HepG2 (cell line): Measurements from ENCODE around the gene VAC14. TPM values are rescaled to one million over a fixed set of nuclear protein-coding genes. Genes with fewer than 3 reads are reported as not detected.

ENCODE experiments used
- CCDC6 ChIP-seq: sonication (generic); formaldehyde crosslinking; IDR thresholded peaks from 2 replicates; pipeline ENCODE4 v1.8.1; 2022; ENCODE audit warnings: mild to moderate bottlenecking, missing genetic modification reagents, moderate library complexity
- MTF2 ChIP-seq: sonication (generic); formaldehyde crosslinking; IDR thresholded peaks from 2 replicates; pipeline ENCODE4 v1.5.0; 2020; ENCODE audit warnings: missing genetic modification reagents, borderline replicate concordance
- NR2F1 ChIP-seq, 2 experiments: fragments of 450-650 bp in 1 of 2; formaldehyde crosslinking in 1 of 2; IDR thresholded peaks; 2 replicates each; pipeline versions ENCODE4 v1.5.0 to v1.6.1; 2016 to 2020; ENCODE audit warnings: mild to moderate bottlenecking in 1 of 2, missing compliant biosample characterization in 1 of 2, missing genetic modification reagents in 1 of 2, moderate library complexity in 1 of 2
- SRSF4 ChIP-seq: fragments of 200-400 bp; formaldehyde crosslinking; IDR thresholded peaks from one replicate; pipeline ENCODE4 v1.6.1; 2018; ENCODE audit warnings: mild to moderate bottlenecking, low read depth, low read length, moderate library complexity; ENCODE audit not compliant: poor library complexity, severe bottlenecking
- ZBTB21 ChIP-seq: sonication (generic); formaldehyde crosslinking; IDR thresholded peaks from 2 replicates; pipeline ENCODE4 v1.4.0; 2020; ENCODE audit warnings: missing genetic modification reagents
- ZIK1 ChIP-seq: sonication (generic); formaldehyde crosslinking; IDR thresholded peaks from 2 replicates; pipeline ENCODE4 v1.5.0; 2020; ENCODE audit warnings: mild to moderate bottlenecking, low read depth, missing genetic modification reagents, borderline replicate concordance
- ZNF431 ChIP-seq: sonication (generic); formaldehyde crosslinking; IDR thresholded peaks from 2 replicates; pipeline ENCODE4 v1.9.0; 2022; ENCODE audit warnings: missing genetic modification reagents, low read depth, mild to moderate bottlenecking, borderline replicate concordance
- ZNF737 ChIP-seq: sonication (generic); formaldehyde crosslinking; IDR thresholded peaks from 2 replicates; pipeline ENCODE4 v1.5.0; 2020; ENCODE audit warnings: missing genetic modification reagents, mild to moderate bottlenecking, borderline replicate concordance
- ZNF782 ChIP-seq: sonication (generic); formaldehyde crosslinking; IDR thresholded peaks from 2 replicates; pipeline ENCODE4 v1.4.0; 2020; ENCODE audit warnings: missing genetic modification reagents, mild to moderate bottlenecking, borderline replicate concordance
- polyA plus RNA-seq, 8 experiments: library from polyadenylated mRNA; depleted of rRNA in 3 of 8; stranded (reverse) in 7 of 8; unstranded in 1 of 8; fragments of >200 nt; fragmentation: Illumina TruSeq in 4 of 8; extraction: Trizol in 4 of 8; gene quantifications; 2 replicates each; pipeline versions ENCODE4 v1.2.1 to v1.2.3, GENCODE V29; 2011 to 2016; ENCODE audit warnings: low read depth in 4 of 8, missing spikeins in 1 of 8, mixed read lengths in 1 of 8; ENCODE audit not compliant: insufficient read depth in 1 of 8
- total RNA-seq, 5 experiments: library from RNA; depleted of rRNA; stranded (reverse); fragments of >200 nt; fragmentation: Illumina TruSeq; extraction: Trizol; gene quantifications; 2 replicates each; pipeline ENCODE4 v1.2.3, GENCODE V29; 2016; ENCODE audit warnings: low read depth in 1 of 5
- TF ChIP-seq, protein P1 (sequence below): sonication (generic); formaldehyde crosslinking; conservative IDR thresholded peaks from 2 replicates; pipeline ENCODE4 v1.8.0; 2022; ENCODE audit warnings: missing genetic modification reagents
- TF ChIP-seq, protein P2 (sequence below): IDR thresholded peaks from 2 replicates; pipeline ENCODE4 v1.6.1; 2018; ENCODE audit warnings: missing genetic modification reagents, mild to moderate bottlenecking, missing compliant biosample characterization
- TF ChIP-seq, protein P3 (sequence below): sonication (generic); formaldehyde crosslinking; IDR thresholded peaks from 2 replicates; pipeline ENCODE4 v1.4.0; 2020; ENCODE audit warnings: low read depth, mild to moderate bottlenecking, missing genetic modification reagents
- TF ChIP-seq, protein P4 (sequence below): sonication (generic); formaldehyde crosslinking; IDR thresholded peaks from 2 replicates; pipeline ENCODE4 v1.8.1; 2023; ENCODE audit warnings: missing genetic modification reagents, inconsistent platforms, borderline replicate concordance
- TF ChIP-seq, protein P5 (sequence below): sonication (generic); formaldehyde crosslinking; IDR thresholded peaks from 2 replicates; pipeline ENCODE4 v1.5.0; 2020; ENCODE audit warnings: missing genetic modification reagents, mild to moderate bottlenecking, borderline replicate concordance
- TF ChIP-seq, protein P6 (sequence below): sonication (generic); formaldehyde crosslinking; IDR thresholded peaks from 2 replicates; pipeline ENCODE4 v1.4.0; 2020; ENCODE audit warnings: mild to moderate bottlenecking, low read depth, missing genetic modification reagents
- TF ChIP-seq, protein P7 (sequence below): sonication (generic); formaldehyde crosslinking; IDR thresholded peaks from 2 replicates; pipeline ENCODE4 v1.5.0; 2020; ENCODE audit warnings: missing genetic modification reagents

The VAC14 gene
- total and polyA plus RNA-seq, 2 of the 13 experiments (the other 11 are each of a cell fraction or from before 2014, with no cell fraction given): 23.5 to 24.6 TPM

DNA sequence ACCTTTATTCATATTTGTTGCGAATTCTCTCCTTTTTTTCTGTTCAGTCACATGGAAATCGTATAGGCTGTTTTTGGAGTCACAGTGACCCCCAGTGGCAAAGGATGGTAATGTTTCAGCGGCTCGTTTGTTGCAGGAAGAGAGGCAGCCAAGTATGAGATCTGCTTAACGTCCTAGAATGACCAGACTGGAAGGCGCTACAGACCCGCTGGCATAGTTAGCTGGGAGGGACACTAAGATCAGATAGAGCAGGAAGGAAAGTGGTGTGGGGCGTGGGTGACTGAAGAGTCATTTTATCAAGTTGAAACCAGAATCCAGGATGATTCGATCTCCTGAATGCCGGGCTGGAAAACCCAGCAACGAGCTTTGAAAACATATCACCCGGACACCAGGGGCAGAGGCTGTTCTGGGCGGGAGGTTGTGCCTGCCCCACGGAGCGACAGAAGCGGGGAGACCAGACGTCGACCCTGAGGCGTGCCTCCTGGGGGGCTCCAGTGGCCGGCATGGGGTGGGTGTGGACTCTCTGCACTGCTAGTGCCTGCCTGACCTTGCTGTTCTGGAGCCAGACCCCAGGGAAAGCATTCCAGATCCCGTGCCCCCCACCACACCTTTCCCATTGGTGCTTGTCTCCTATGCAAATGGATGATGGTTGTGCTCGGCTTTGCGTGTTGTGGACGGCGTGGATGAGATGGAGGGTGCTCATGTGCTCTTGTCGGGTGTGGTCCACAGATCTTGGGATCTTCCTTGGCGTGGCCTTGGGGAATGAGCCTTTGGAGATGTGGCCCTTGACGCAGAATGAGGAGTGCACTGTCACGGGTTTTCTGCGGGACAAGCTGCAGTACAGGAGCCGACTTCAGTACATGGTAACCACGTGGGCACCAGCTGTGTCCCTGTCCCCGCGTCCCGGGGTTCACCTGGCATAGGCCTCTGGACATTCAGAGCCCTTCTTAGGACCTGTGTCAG lies 146.9 kb downstream of the VAC14 start (continued):
- TF ChIP-seq, protein P1, sequence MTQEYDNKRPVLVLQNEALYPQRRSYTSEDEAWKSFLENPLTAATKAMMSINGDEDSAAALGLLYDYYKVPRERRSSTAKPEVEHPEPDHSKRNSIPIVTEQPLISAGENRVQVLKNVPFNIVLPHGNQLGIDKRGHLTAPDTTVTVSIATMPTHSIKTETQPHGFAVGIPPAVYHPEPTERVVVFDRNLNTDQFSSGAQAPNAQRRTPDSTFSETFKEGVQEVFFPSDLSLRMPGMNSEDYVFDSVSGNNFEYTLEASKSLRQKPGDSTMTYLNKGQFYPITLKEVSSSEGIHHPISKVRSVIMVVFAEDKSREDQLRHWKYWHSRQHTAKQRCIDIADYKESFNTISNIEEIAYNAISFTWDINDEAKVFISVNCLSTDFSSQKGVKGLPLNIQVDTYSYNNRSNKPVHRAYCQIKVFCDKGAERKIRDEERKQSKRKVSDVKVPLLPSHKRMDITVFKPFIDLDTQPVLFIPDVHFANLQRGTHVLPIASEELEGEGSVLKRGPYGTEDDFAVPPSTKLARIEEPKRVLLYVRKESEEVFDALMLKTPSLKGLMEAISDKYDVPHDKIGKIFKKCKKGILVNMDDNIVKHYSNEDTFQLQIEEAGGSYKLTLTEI: no peak
- TF ChIP-seq ZNF431 (CRISPR knock-in tag): 0 out of 2 replicates have a peak, but pooled peaks have one; percentile 25
- TF ChIP-seq, protein P2, sequence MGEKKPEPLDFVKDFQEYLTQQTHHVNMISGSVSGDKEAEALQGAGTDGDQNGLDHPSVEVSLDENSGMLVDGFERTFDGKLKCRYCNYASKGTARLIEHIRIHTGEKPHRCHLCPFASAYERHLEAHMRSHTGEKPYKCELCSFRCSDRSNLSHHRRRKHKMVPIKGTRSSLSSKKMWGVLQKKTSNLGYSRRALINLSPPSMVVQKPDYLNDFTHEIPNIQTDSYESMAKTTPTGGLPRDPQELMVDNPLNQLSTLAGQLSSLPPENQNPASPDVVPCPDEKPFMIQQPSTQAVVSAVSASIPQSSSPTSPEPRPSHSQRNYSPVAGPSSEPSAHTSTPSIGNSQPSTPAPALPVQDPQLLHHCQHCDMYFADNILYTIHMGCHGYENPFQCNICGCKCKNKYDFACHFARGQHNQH (CRISPR knock-in tag): 0 out of 2 replicates have a peak, but pooled peaks have one; percentile 8
- TF ChIP-seq, protein P3, sequence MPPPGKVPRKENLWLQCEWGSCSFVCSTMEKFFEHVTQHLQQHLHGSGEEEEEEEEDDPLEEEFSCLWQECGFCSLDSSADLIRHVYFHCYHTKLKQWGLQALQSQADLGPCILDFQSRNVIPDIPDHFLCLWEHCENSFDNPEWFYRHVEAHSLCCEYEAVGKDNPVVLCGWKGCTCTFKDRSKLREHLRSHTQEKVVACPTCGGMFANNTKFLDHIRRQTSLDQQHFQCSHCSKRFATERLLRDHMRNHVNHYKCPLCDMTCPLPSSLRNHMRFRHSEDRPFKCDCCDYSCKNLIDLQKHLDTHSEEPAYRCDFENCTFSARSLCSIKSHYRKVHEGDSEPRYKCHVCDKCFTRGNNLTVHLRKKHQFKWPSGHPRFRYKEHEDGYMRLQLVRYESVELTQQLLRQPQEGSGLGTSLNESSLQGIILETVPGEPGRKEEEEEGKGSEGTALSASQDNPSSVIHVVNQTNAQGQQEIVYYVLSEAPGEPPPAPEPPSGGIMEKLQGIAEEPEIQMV (CRISPR knock-in tag): no peak
- TF ChIP-seq ZNF737 (CRISPR knock-in tag): no peak
- TF ChIP-seq, protein P4, sequence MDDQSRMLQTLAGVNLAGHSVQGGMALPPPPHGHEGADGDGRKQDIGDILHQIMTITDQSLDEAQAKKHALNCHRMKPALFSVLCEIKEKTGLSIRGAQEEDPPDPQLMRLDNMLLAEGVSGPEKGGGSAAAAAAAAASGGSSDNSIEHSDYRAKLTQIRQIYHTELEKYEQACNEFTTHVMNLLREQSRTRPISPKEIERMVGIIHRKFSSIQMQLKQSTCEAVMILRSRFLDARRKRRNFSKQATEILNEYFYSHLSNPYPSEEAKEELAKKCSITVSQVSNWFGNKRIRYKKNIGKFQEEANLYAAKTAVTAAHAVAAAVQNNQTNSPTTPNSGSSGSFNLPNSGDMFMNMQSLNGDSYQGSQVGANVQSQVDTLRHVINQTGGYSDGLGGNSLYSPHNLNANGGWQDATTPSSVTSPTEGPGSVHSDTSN (CRISPR knock-in tag): no peak
- no peak for TF ChIP-seq NR2F1 (CRISPR knock-in tag; IDR thresholded peaks at IDR 0.05)
- TF ChIP-seq, protein P5, sequence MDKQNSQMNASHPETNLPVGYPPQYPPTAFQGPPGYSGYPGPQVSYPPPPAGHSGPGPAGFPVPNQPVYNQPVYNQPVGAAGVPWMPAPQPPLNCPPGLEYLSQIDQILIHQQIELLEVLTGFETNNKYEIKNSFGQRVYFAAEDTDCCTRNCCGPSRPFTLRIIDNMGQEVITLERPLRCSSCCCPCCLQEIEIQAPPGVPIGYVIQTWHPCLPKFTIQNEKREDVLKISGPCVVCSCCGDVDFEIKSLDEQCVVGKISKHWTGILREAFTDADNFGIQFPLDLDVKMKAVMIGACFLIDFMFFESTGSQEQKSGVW (CRISPR knock-in tag): no peak
- no peak for TF ChIP-seq ZIK1 (CRISPR knock-in tag)
- TF ChIP-seq MTF2: no peak
- no peak for TF ChIP-seq ZBTB21 (CRISPR knock-in tag)
- TF ChIP-seq, protein P6, sequence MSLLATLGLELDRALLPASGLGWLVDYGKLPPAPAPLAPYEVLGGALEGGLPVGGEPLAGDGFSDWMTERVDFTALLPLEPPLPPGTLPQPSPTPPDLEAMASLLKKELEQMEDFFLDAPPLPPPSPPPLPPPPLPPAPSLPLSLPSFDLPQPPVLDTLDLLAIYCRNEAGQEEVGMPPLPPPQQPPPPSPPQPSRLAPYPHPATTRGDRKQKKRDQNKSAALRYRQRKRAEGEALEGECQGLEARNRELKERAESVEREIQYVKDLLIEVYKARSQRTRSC (CRISPR knock-in tag): no peak
- TF ChIP-seq ZNF782 (CRISPR knock-in tag): no peak
- no peak for TF ChIP-seq CCDC6 (CRISPR knock-in tag)
- no peak for TF ChIP-seq SRSF4
- TF ChIP-seq, protein P7, sequence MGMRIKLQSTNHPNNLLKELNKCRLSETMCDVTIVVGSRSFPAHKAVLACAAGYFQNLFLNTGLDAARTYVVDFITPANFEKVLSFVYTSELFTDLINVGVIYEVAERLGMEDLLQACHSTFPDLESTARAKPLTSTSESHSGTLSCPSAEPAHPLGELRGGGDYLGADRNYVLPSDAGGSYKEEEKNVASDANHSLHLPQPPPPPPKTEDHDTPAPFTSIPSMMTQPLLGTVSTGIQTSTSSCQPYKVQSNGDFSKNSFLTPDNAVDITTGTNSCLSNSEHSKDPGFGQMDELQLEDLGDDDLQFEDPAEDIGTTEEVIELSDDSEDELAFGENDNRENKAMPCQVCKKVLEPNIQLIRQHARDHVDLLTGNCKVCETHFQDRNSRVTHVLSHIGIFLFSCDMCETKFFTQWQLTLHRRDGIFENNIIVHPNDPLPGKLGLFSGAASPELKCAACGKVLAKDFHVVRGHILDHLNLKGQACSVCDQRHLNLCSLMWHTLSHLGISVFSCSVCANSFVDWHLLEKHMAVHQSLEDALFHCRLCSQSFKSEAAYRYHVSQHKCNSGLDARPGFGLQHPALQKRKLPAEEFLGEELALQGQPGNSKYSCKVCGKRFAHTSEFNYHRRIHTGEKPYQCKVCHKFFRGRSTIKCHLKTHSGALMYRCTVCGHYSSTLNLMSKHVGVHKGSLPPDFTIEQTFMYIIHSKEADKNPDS (CRISPR knock-in tag): 0 out of 2 replicates have a peak, but pooled peaks have one; percentile 34
